ENCODE measurements around the gene VSTM5. TPM values are rescaled to one million over a fixed set of nuclear protein-coding genes. Genes with fewer than 3 reads are reported as not detected.

VSTM5 gene
- total and polyA plus RNA-seq, 2 donors (not counting 3 experiments of a cell fraction or from before 2014, with no cell fraction given): 0.03 TPM; not detected in 1

- Histone ChIP-seq H3K9ac (replicated peaks; ENCODE audit: extremely low read depth, insufficient read depth, low read length) (no peak overlapping the region), H3K9me1 (replicated peaks; ENCODE audit: control insufficient read depth, extremely low read depth, insufficient read depth, low read length) (no peaks in the 10 kb centered on the region), H3K4me3 (replicated peaks in 1 of 3; ENCODE audit: insufficient read depth in 1 of 3, low read depth in 1 of 3, low read length in 3 of 3) (no peak overlapping the region), H3K27ac (ENCODE audit: insufficient read depth, low read depth, low read length) (no peak overlapping the region), H3K36me3 (ENCODE audit: control insufficient read depth in 2 of 2, extremely low read depth in 1 of 2, insufficient read depth in 2 of 2, low read length in 2 of 2) (no peaks in the 10 kb centered on the region), H3K4me1 (ENCODE audit: control insufficient read depth, extremely low read depth, insufficient read depth, low read length) (no peaks in the 10 kb centered on the region), H3K4me2 (ENCODE audit: insufficient read depth, low read length) (no peak overlapping the region), H3K27me3 (ENCODE audit: control insufficient read depth in 2 of 2, insufficient read depth in 2 of 2, low read length in 2 of 2) (no peaks in the 10 kb centered on the region), H3K9me3 (replicated peaks; ENCODE audit: control insufficient read depth, insufficient read depth, low read length) (no peaks in the 10 kb centered on the region), H2AFZ (ENCODE audit: low read depth, low read length) (no peak overlapping the region), H3K79me2 (ENCODE audit: control insufficient read depth, insufficient read depth, low read length) (no peaks in the 10 kb centered on the region), H4K20me1 (replicated peaks; ENCODE audit: control insufficient read depth, extremely low read depth, insufficient read depth, low read length) (no peaks in the 10 kb centered on the region)
- FAIRE-seq: no peak
- POLR2A ChIA-PET: no interaction called here
- TF ChIP-seq EZH2 (IDR thresholded peaks at IDR 0.05; ENCODE audit: borderline replicate concordance, low read depth, low read length, severe bottlenecking) (no peak), JUN (IDR thresholded peaks at IDR 0.05; ENCODE audit: borderline replicate concordance, insufficient read depth, insufficient read length, low read depth) (no peak), POLR2AphosphoS5 (IDR thresholded peaks at IDR 0.05; ENCODE audit: insufficient read depth, low read depth, low read length) (no peak), FOS (IDR thresholded peaks at IDR 0.05; ENCODE audit: borderline replicate concordance, insufficient read depth, low read length) (no peak), MYC (IDR thresholded peaks at IDR 0.05; ENCODE audit: low read depth, low read length) (no peak), GATA2 (IDR thresholded peaks at IDR 0.05; ENCODE audit: insufficient read depth, insufficient read length, low read depth, low read length) (no peak), POLR2A (IDR thresholded peaks at IDR 0.05; ENCODE audit: low read depth, low read length) (no peak)
- TF ChIP-seq, protein P1, sequence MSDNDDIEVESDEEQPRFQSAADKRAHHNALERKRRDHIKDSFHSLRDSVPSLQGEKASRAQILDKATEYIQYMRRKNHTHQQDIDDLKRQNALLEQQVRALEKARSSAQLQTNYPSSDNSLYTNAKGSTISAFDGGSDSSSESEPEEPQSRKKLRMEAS (IDR thresholded peaks at IDR 0.05; ENCODE audit: insufficient read depth, insufficient read length): no peak
- TF ChIP-seq, protein P2, sequence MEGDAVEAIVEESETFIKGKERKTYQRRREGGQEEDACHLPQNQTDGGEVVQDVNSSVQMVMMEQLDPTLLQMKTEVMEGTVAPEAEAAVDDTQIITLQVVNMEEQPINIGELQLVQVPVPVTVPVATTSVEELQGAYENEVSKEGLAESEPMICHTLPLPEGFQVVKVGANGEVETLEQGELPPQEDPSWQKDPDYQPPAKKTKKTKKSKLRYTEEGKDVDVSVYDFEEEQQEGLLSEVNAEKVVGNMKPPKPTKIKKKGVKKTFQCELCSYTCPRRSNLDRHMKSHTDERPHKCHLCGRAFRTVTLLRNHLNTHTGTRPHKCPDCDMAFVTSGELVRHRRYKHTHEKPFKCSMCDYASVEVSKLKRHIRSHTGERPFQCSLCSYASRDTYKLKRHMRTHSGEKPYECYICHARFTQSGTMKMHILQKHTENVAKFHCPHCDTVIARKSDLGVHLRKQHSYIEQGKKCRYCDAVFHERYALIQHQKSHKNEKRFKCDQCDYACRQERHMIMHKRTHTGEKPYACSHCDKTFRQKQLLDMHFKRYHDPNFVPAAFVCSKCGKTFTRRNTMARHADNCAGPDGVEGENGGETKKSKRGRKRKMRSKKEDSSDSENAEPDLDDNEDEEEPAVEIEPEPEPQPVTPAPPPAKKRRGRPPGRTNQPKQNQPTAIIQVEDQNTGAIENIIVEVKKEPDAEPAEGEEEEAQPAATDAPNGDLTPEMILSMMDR (IDR thresholded peaks at IDR 0.05; ENCODE audit: extremely low read depth in 1 of 2, insufficient read depth in 1 of 2, low read depth in 1 of 2, low read length in 2 of 2): no peak
- CTCF ChIA-PET: interaction anchor here (1.2 to 1.5 kb wide), 2 partner anchors 12 to 25 kb away, joined by 3 to 5 read pairs; no protein-coding TSS in a partner anchor
- intact Hi-C loops (cut with micrococcal nuclease): no loop called here
- peak; percentile 44 for DNase-seq (ENCODE audit: low read depth, low spot score)
- dilution Hi-C loops (cut with MboI; ENCODE audit: extremely low pct_ligation_motif_present, low sequenced_read_pairs): no loop called here
- no TSS peak for BruUV-seq (replicated peaks)
Observed at GRCh38 chr11:93870616-93871015, 20.2 kb upstream of the VSTM5 start.

Measured in endothelial cell of umbilical vein (primary cell).